NB4 (cell line): ENCODE measurements around the gene TMED4.
"Not testable (repeated sequence)": the region's sequence is repeated elsewhere in the genome, so short reads cannot be mapped to it uniquely, and the experiment has no call there.

Experiments
- MYC ChIP-seq: IDR thresholded peaks from 2 replicates; pipeline ENCODE4 v1.6.1; 2011; ENCODE audit warnings: low read depth, low read length
- POLR2A ChIP-seq: IDR thresholded peaks from 2 replicates; pipeline ENCODE4 v1.6.1; 2011; ENCODE audit warnings: mild to moderate bottlenecking; ENCODE audit not compliant: insufficient read length; ENCODE audit errors: extremely low read depth
- TF ChIP-seq, protein P1 (sequence below): IDR thresholded peaks from one replicate; pipeline ENCODE4 v1.5.1; 2012; ENCODE audit warnings: low read depth, low read length
- TF ChIP-seq, protein P2 (sequence below): IDR thresholded peaks from 2 replicates; pipeline ENCODE4 v1.6.1; 2011; ENCODE audit warnings: low read depth, low read length

- not testable (repeated sequence) for TF ChIP-seq POLR2A, MYC
- TF ChIP-seq, protein P1, sequence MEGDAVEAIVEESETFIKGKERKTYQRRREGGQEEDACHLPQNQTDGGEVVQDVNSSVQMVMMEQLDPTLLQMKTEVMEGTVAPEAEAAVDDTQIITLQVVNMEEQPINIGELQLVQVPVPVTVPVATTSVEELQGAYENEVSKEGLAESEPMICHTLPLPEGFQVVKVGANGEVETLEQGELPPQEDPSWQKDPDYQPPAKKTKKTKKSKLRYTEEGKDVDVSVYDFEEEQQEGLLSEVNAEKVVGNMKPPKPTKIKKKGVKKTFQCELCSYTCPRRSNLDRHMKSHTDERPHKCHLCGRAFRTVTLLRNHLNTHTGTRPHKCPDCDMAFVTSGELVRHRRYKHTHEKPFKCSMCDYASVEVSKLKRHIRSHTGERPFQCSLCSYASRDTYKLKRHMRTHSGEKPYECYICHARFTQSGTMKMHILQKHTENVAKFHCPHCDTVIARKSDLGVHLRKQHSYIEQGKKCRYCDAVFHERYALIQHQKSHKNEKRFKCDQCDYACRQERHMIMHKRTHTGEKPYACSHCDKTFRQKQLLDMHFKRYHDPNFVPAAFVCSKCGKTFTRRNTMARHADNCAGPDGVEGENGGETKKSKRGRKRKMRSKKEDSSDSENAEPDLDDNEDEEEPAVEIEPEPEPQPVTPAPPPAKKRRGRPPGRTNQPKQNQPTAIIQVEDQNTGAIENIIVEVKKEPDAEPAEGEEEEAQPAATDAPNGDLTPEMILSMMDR: not testable (repeated sequence)
- TF ChIP-seq, protein P2, sequence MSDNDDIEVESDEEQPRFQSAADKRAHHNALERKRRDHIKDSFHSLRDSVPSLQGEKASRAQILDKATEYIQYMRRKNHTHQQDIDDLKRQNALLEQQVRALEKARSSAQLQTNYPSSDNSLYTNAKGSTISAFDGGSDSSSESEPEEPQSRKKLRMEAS: not testable (repeated sequence)
Measured at GRCh38 chr7:44562622-44562962, 19.4 kb downstream of the TMED4 start.
